ENCODE measurements around the gene BCAS3. TPM values are rescaled to one million over a fixed set of nuclear protein-coding genes. Genes with fewer than 3 reads are reported as not detected.

Gene BCAS3
- total RNA-seq, 1 donor from 2014 or later, result 40.8 TPM

GRCh38 chr17:61395409-61395982 is 717.8 kb downstream of the BCAS3 start:
- FAIRE-seq, result no peak
- DNase-seq (ENCODE audit: low spot score in 2 of 2), result peak in 1 of 2 donors; percentile 40

- no peak for FAIRE-seq
- peak in 1 of 2 donors; percentile 33 for DNase-seq (ENCODE audit: low spot score in 2 of 2)
Measured at GRCh38 chr17:61395983-61396585, 718.4 kb downstream of the BCAS3 start.

- peak in 1 of 2 donors; percentile 49 for DNase-seq (ENCODE audit: low spot score in 2 of 2)
- FAIRE-seq, result no peak
Measured at GRCh38 chr17:61396586-61397085, 719.0 kb downstream of the BCAS3 start.

- no peak for FAIRE-seq
- peak in 1 of 2 donors; percentile 51 for DNase-seq (ENCODE audit: low spot score in 2 of 2)
Measured at GRCh38 chr17:61397086-61397842, 719.6 kb downstream of the BCAS3 start.

- DNase-seq (ENCODE audit: low spot score in 2 of 2) (peak in 1 of 2 donors; percentile 41), FAIRE-seq (no peak)
Measured at GRCh38 chr17:61398721-61399130, 721.1 kb downstream of the BCAS3 start.

- no peak for FAIRE-seq
- DNase-seq (ENCODE audit: low spot score in 2 of 2), result peak in 1 of 2 donors; percentile 68
Measured at GRCh38 chr17:61399131-61400065, 721.7 kb downstream of the BCAS3 start, which contains the start of gene TBX2. Gene TBX2 (plus strand): TSS chr17:61399843. CDS start chr17:61400177, 334 bp downstream.

GRCh38 chr17:61400066-61400716 is 722.5 kb downstream of the BCAS3 start:
- peak in 1 of 2 donors; percentile 70 for DNase-seq (ENCODE audit: low spot score in 2 of 2)
- no peak for FAIRE-seq

GRCh38 chr17:61400717-61401388 is 723.2 kb downstream of the BCAS3 start:
- peak in 1 of 2 donors; percentile 42 for DNase-seq (ENCODE audit: low spot score in 2 of 2)
- FAIRE-seq, result no peak

GRCh38 chr17:61401389-61402072 is 723.9 kb downstream of the BCAS3 start:
- no peak for FAIRE-seq

GRCh38 chr17:61402073-61402541 is 724.5 kb downstream of the BCAS3 start:
- DNase-seq (ENCODE audit: low spot score in 2 of 2) (no peak), FAIRE-seq (no peak)

More at GRCh38 chr17:61401389-61402072, 723.9 kb downstream of the BCAS3 start:
- DNase-seq (ENCODE audit: low spot score in 2 of 2), result peak in 1 of 2 donors; percentile 41

- no peak for FAIRE-seq
- DNase-seq (ENCODE audit: low spot score in 2 of 2), result peak in 1 of 2 donors; percentile 39
Measured at GRCh38 chr17:61402978-61403800, 725.5 kb downstream of the BCAS3 start.

- DNase-seq (ENCODE audit: low spot score in 2 of 2), result peak in 1 of 2 donors; percentile 38
- no peak for FAIRE-seq
Measured at GRCh38 chr17:61403801-61404662, 726.4 kb downstream of the BCAS3 start.

GRCh38 chr17:61404663-61404912 is 726.9 kb downstream of the BCAS3 start:
- no peak for FAIRE-seq

GRCh38 chr17:61404913-61405685 is 727.4 kb downstream of the BCAS3 start:
- DNase-seq (ENCODE audit: low spot score in 2 of 2), result peak in 1 of 2 donors; percentile 42
- FAIRE-seq, result no peak

More at GRCh38 chr17:61404663-61404912, 726.9 kb downstream of the BCAS3 start:
- DNase-seq (ENCODE audit: low spot score in 2 of 2), result peak in 1 of 2 donors; percentile 54

- DNase-seq (ENCODE audit: low spot score in 2 of 2), result no peak
- no peak for FAIRE-seq
Measured at GRCh38 chr17:61405686-61406536, 728.3 kb downstream of the BCAS3 start.

All from frontal cortex (tissue), 4 donors.